SK-N-SH (cell line): Measurements from ENCODE around the gene RECK. TPM values are rescaled to one million over a fixed set of nuclear protein-coding genes. Genes with fewer than 3 reads are reported as not detected.

Experiments
- CTCF ChIA-PET: fragments of 300-600, 350-600 bp; formaldehyde crosslinking; extraction: SDS; loops from one replicate; lab custom pipeline; 2021; lab: Yijun Ruan, JAX
- POLR2A ChIA-PET: fragments of 350-600 bp; sonication (Branson Sonifier 250); formaldehyde crosslinking; extraction: SDS; loops from one replicate; lab custom pipeline; 2020; ENCODE audit warnings: antibody characterized with exemption, inconsistent platforms; lab: Yijun Ruan, JAX
- DNase-seq: peaks from one replicate; pipeline ENCODE4 v3.0.0; 2012
- H2AFZ ChIP-seq: fragments of 200-600 bp; sonication (generic); 2 replicates; pipeline ENCODE4 v1.8.1; 2016; ENCODE audit warnings: antibody characterized with exemption, mild to moderate bottlenecking, low read depth
- H3F3A ChIP-seq: fragments of 200-600 bp; sonication (generic); replicated peaks from 2 replicates; pipeline ENCODE3; 2016; ENCODE audit warnings: antibody characterized with exemption, mild to moderate bottlenecking; ENCODE audit not compliant: insufficient read depth
- H3K27ac ChIP-seq, 2 experiments: fragments of 200-500 bp in 1 of 2; fragments of 200-600 bp in 1 of 2; sonication (Bioruptor generic) in 1 of 2; sonication (generic), shearing (Covaris generic) in 1 of 2; 2 replicates each; pipeline versions ENCODE4 v1.5.1 to v1.6.1; 2014 to 2016; ENCODE audit warnings: low read depth in 2 of 2, inconsistent platforms in 1 of 2, low read length in 1 of 2, mild to moderate bottlenecking in 1 of 2, mixed read lengths in 1 of 2
- H3K27me3 ChIP-seq: fragments of 200-600 bp; sonication (generic), shearing (Covaris generic); 2 replicates; pipeline ENCODE4 v1.6.1; 2016; ENCODE audit warnings: mixed run types; ENCODE audit not compliant: insufficient read depth
- H3K36me3 ChIP-seq, 2 experiments: fragments of 200-500 bp in 1 of 2; fragments of 200-600 bp in 1 of 2; sonication (Bioruptor generic) in 1 of 2; sonication (generic) in 1 of 2; replicated peaks in 1 of 2; 2 replicates each; pipeline versions ENCODE3 to v1.5.1; 2014 to 2016; ENCODE audit warnings: low read length in 1 of 2, mild to moderate bottlenecking in 1 of 2; ENCODE audit not compliant: insufficient read depth in 2 of 2, control insufficient read depth in 1 of 2
- H3K4me1 ChIP-seq, 2 experiments: fragments of 200-500 bp in 1 of 2; fragments of 200-600 bp in 1 of 2; sonication (Bioruptor generic) in 1 of 2; sonication (generic), shearing (Covaris generic) in 1 of 2; 2 replicates each; pipeline versions ENCODE4 v1.5.1 to v1.6.1; 2014 to 2016; ENCODE audit warnings: low read depth in 1 of 2, low read length in 1 of 2, mixed run types in 1 of 2; ENCODE audit not compliant: insufficient read depth in 2 of 2, control insufficient read depth in 1 of 2
- H3K4me2 ChIP-seq: fragments of 200-600 bp; sonication (generic), shearing (Covaris generic); 2 replicates; pipeline ENCODE4 v1.6.1; 2017; ENCODE audit warnings: mixed run types
- H3K4me3 ChIP-seq, 2 experiments: fragments of 200-500 bp in 1 of 2; fragments of 200-600 bp in 1 of 2; sonication (Bioruptor generic) in 1 of 2; sonication (generic), shearing (Covaris generic) in 1 of 2; 2 replicates each; pipeline versions ENCODE4 v1.5.1 to v1.8.1; 2014 to 2016; ENCODE audit warnings: low read depth in 2 of 2, inconsistent platforms in 1 of 2, low read length in 1 of 2, mild to moderate bottlenecking in 1 of 2, mixed read lengths in 1 of 2, moderate library complexity in 1 of 2
- H3K79me2 ChIP-seq: fragments of 200-600 bp; sonication (generic); 2 replicates; pipeline ENCODE4 v1.8.1; 2017; ENCODE audit warnings: mild to moderate bottlenecking; ENCODE audit not compliant: insufficient read depth
- H3K9ac ChIP-seq: fragments of 200-600 bp; sonication (generic); 2 replicates; pipeline ENCODE4 v1.6.1; 2017; ENCODE audit warnings: mixed run types
- H3K9me2 ChIP-seq: fragments of 200-600 bp; sonication (generic); 2 replicates; pipeline ENCODE4 v1.6.1; 2017; ENCODE audit warnings: mixed run types
- H3K9me3 ChIP-seq: fragments of 200-600 bp; sonication (generic); 2 replicates; pipeline ENCODE4 v1.6.1; 2017; ENCODE audit warnings: mixed run types, mild to moderate bottlenecking, moderate library complexity
- H4K20me1 ChIP-seq: fragments of 200-600 bp; sonication (generic); 2 replicates; pipeline ENCODE4 v1.6.1; 2017; ENCODE audit warnings: mild to moderate bottlenecking, mixed run types; ENCODE audit not compliant: insufficient read depth
- CHD2 ChIP-seq: fragments of 150-350 bp; IDR thresholded peaks from 2 replicates; pipeline ENCODE4 v1.6.1; 2018; ENCODE audit warnings: low read length; ENCODE audit not compliant: partially characterized antibody
- CTCF ChIP-seq: fragments of 200-600 bp; sonication (generic); IDR thresholded peaks from 2 replicates; pipeline ENCODE4 v1.6.1; 2017; ENCODE audit warnings: antibody characterized with exemption, mild to moderate bottlenecking, moderate library complexity
- ELF1 ChIP-seq: IDR thresholded peaks from 2 replicates; pipeline ENCODE4 v1.4.0; 2012
- EP300 ChIP-seq, 2 experiments: IDR thresholded peaks; 2 replicates each; pipeline versions ENCODE4 v1.4.0 to v1.6.1; 2012; ENCODE audit warnings: borderline replicate concordance in 1 of 2, low read depth in 1 of 2, low read length in 1 of 2
- EZH2phosphoT487 ChIP-seq: fragments of 200-600 bp; sonication (generic); IDR thresholded peaks from 2 replicates; pipeline ENCODE4 v1.6.1; 2017; ENCODE audit warnings: low read depth, mixed run types, mild to moderate bottlenecking, antibody characterized with exemption, moderate library complexity, borderline replicate concordance
- FOSL2 ChIP-seq: IDR thresholded peaks from 2 replicates; pipeline ENCODE4 v1.4.0; 2012; ENCODE audit warnings: low read depth, mild to moderate bottlenecking, moderate library complexity, borderline replicate concordance
- FOXM1 ChIP-seq: IDR thresholded peaks from 2 replicates; pipeline ENCODE4 v1.4.0; 2012; ENCODE audit warnings: low read depth, mild to moderate bottlenecking
- GABPA ChIP-seq: IDR thresholded peaks from 2 replicates; pipeline ENCODE4 v1.4.0; 2012; ENCODE audit warnings: low read depth, mild to moderate bottlenecking
- GATA2 ChIP-seq: sonication (generic); formaldehyde crosslinking; IDR thresholded peaks from 2 replicates; pipeline ENCODE4 v1.5.0; 2020; ENCODE audit warnings: mild to moderate bottlenecking, missing genetic modification reagents
- JUND ChIP-seq: IDR thresholded peaks from 2 replicates; pipeline ENCODE4 v1.4.0; 2012
- MAX ChIP-seq: IDR thresholded peaks from 2 replicates; pipeline ENCODE4 v1.4.0; 2012; ENCODE audit warnings: low read depth
- MXI1 ChIP-seq: IDR thresholded peaks from 2 replicates; pipeline ENCODE4 v1.6.1; 2012; ENCODE audit warnings: mild to moderate bottlenecking, low read depth, low read length, improper control_type of control experiment
- NFIC ChIP-seq: IDR thresholded peaks from 2 replicates; pipeline ENCODE4 v1.4.0; 2012; ENCODE audit warnings: borderline replicate concordance
- NRF1 ChIP-seq: IDR thresholded peaks from 2 replicates; pipeline ENCODE4 v1.6.1; 2012; ENCODE audit warnings: low read depth, mild to moderate bottlenecking, low read length
- POLR2AphosphoS5 ChIP-seq: IDR thresholded peaks from 2 replicates; pipeline ENCODE4 v1.6.1; 2012; ENCODE audit warnings: low read depth, low read length
- RAD21 ChIP-seq: IDR thresholded peaks from 2 replicates; pipeline ENCODE4 v1.6.1; 2012; ENCODE audit warnings: mild to moderate bottlenecking, low read length
- RCOR1 ChIP-seq: fragments of 150-350 bp; IDR thresholded peaks from 2 replicates; pipeline ENCODE4 v1.6.1; 2017; ENCODE audit warnings: antibody characterized with exemption, low read length
- REST ChIP-seq: IDR thresholded peaks from 2 replicates; pipeline ENCODE4 v1.6.1; 2012; ENCODE audit warnings: mild to moderate bottlenecking, low read depth, low read length, moderate library complexity
- RFX5 ChIP-seq: IDR thresholded peaks from 2 replicates; pipeline ENCODE4 v1.6.1; 2012; ENCODE audit warnings: mild to moderate bottlenecking, improper control_type of control experiment, low read length
- RXRA ChIP-seq: IDR thresholded peaks from 2 replicates; pipeline ENCODE4 v1.4.0; 2012; ENCODE audit warnings: low read depth, mild to moderate bottlenecking, borderline replicate concordance
- SIN3A ChIP-seq: IDR thresholded peaks from 2 replicates; pipeline ENCODE4 v1.6.1; 2012; ENCODE audit warnings: low read depth, mild to moderate bottlenecking, low read length, moderate library complexity, borderline replicate concordance
- SMC3 ChIP-seq: IDR thresholded peaks from 2 replicates; pipeline ENCODE4 v1.6.1; 2012; ENCODE audit warnings: low read depth, low read length, improper control_type of control experiment
- TAF1 ChIP-seq: IDR thresholded peaks from 2 replicates; pipeline ENCODE4 v1.6.1; 2012; ENCODE audit warnings: low read depth, mild to moderate bottlenecking, low read length, moderate library complexity, borderline replicate concordance
- TCF12 ChIP-seq: IDR thresholded peaks from 2 replicates; pipeline ENCODE4 v1.4.0; 2012
- TEAD4 ChIP-seq: IDR thresholded peaks from 2 replicates; pipeline ENCODE4 v1.4.0; 2012; ENCODE audit warnings: mild to moderate bottlenecking, borderline replicate concordance; ENCODE audit not compliant: insufficient read depth
- USF2 ChIP-seq: fragments of 150-350 bp; IDR thresholded peaks from 2 replicates; pipeline ENCODE4 v1.6.1; 2017; ENCODE audit warnings: antibody characterized with exemption, low read length, low read depth, borderline replicate concordance
- WGBS: methylation state at CpG from one replicate; pipeline ENCODE4 v1.1.6; 2017; ENCODE audit warnings: low lambda C conversion rate; 5-methylcytosine and 5-hydroxymethylcytosine counted together
- polyA plus RNA-seq, 3 experiments: library from polyadenylated mRNA; depleted of rRNA; stranded (reverse); fragments of >200 nt; gene quantifications; 2 replicates each; pipeline ENCODE4 v1.2.3, GENCODE V29; 2012

RECK gene
- polyA plus RNA-seq, 1 of the 3 experiments (the other 2 are of a cell fraction): 22.8 TPM

GRCh38 chr9:36091026-36091953 lies 54.6 kb downstream of the RECK start:
- peaks cover 11 to 27% of the 10 kb centered on the region in 2 experiments for H3K36me3 ChIP-seq
- peak overlapping the region; percentile 5; the same call in 1 of the 2 replicates for H2AFZ ChIP-seq
- peak overlapping the region; percentile 35; the same call in 1 of the 2 replicates for H3K9ac ChIP-seq
- H4K20me1 ChIP-seq: no peaks in the 10 kb centered on the region
- H3K79me2 ChIP-seq: no peaks in the 10 kb centered on the region
- H3K9me2 ChIP-seq: no peaks in the 10 kb centered on the region
- POLR2A ChIA-PET: no interaction called here
- peaks cover 43% of the 10 kb centered on the region for H3F3A ChIP-seq
- peak overlapping the region; percentile 32; the same call in 1 of the 2 replicates for H3K4me2 ChIP-seq
- CTCF ChIA-PET: interaction anchor here (0.9 to 2.0 kb wide), 6 partner anchors 10 to 50 kb away, joined by 3 to 5 read pairs (median 4); no protein-coding TSS in a partner anchor
- WGBS: 56% methylated on average over 8 of the region's 8 CpGs
- H3K4me3 ChIP-seq: no peak overlapping the region
- no peak for DNase-seq
- H3K9me3 ChIP-seq: no peaks in the 10 kb centered on the region
- peaks cover 0 to 7% of the 10 kb centered on the region in 2 experiments; a peak in 2 of 4 replicates for H3K4me1 ChIP-seq
- no peaks in the 10 kb centered on the region for H3K27me3 ChIP-seq
- peak overlapping the region; percentile 48 to 90; a peak in 3 of 4 replicates for H3K27ac ChIP-seq
- no peak for TF ChIP-seq JUND
- no peak for TF ChIP-seq RFX5
- TF ChIP-seq FOXM1: no peak
- TF ChIP-seq CTCF: peak; percentile 47
- TF ChIP-seq EP300 (IDR thresholded peaks at IDR 0.05; ENCODE audit: borderline replicate concordance in 1 of 2, low read depth in 1 of 2, low read length in 1 of 2): 0 out of 4 replicates have a peak, but pooled peaks of 1 of the 2 experiments have one; percentile 4
- TF ChIP-seq RCOR1: no peak
- TF ChIP-seq TCF12: peak; percentile 34
- TF ChIP-seq TAF1: no peak
- 0 out of 2 replicates have a peak, but pooled peaks have one; percentile 8 for TF ChIP-seq FOSL2
- peak; percentile 45; the same call in 1 of the 2 replicates for TF ChIP-seq NFIC
- no peak for TF ChIP-seq USF2
- TF ChIP-seq ELF1: no peak
- no peak for TF ChIP-seq EZH2phosphoT487
- no peak for TF ChIP-seq GATA2
- no peak for TF ChIP-seq SMC3
- no peak; the same call in 1 of the 2 replicates for TF ChIP-seq GABPA
- TF ChIP-seq TEAD4: peak; percentile 82
- TF ChIP-seq CHD2: no peak
- no peak for TF ChIP-seq MXI1
- TF ChIP-seq MAX: no peak
- TF ChIP-seq NRF1: no peak
- TF ChIP-seq RAD21: peak; percentile 29; the same call in 1 of the 2 replicates
- no peak for TF ChIP-seq SIN3A
- TF ChIP-seq RXRA: no peak
- TF ChIP-seq POLR2AphosphoS5: no peak
- no peak for TF ChIP-seq REST
